D721Med (cell line): ENCODE data around the gene MLST8.

Experiments
- DNase-seq: peaks from one replicate; pipeline ENCODE4 v3.0.0; 2011; ENCODE audit warnings: low spot score; ENCODE audit not compliant: insufficient read length
- FAIRE-seq: peaks from 2 replicates; lab custom pipeline; 2011; peaks lifted over from hg19 to GRCh38; lab: Jason Lieb, UNC
- TF ChIP-seq, protein P1 (sequence below): IDR thresholded peaks from 2 replicates; pipeline ENCODE4 v1.5.1; 2012; ENCODE audit warnings: mild to moderate bottlenecking, control low read depth; ENCODE audit not compliant: insufficient read depth; ENCODE audit errors: missing control alignments

Gene MLST8

DNA sequence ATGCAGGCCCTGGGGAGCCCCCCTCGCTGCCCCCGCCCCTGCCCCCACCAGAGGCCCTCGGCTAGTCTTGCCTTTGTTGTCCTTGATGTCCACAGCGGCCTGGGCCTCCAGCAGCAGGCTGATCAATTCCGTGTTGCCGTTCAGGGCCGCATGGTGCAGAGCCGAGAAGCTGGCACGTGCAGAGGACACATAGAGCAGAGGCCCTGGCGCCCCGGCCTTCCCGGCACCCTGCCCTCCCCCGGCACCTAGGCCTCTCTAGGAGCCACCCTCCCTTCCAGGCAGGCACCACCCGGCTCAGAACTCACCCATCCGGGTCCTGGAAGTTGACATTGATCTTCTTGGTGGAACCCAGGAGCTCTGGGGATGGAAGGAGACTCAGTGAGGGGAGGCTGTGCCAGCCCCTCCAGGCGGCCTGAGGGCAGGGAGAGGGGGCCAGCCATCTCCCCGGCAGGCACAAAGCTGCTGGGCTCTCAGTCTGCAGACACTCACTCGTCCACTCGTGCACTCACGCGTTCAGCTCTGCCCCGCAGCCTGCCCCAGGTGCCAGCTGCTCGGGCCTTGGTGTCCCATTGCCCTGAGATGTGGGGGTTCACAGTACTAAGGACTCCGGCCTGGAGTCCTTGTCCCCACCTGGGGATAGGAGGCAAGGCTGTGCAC is 15.1 kb upstream of the MLST8 start:
- TF ChIP-seq, protein P1, sequence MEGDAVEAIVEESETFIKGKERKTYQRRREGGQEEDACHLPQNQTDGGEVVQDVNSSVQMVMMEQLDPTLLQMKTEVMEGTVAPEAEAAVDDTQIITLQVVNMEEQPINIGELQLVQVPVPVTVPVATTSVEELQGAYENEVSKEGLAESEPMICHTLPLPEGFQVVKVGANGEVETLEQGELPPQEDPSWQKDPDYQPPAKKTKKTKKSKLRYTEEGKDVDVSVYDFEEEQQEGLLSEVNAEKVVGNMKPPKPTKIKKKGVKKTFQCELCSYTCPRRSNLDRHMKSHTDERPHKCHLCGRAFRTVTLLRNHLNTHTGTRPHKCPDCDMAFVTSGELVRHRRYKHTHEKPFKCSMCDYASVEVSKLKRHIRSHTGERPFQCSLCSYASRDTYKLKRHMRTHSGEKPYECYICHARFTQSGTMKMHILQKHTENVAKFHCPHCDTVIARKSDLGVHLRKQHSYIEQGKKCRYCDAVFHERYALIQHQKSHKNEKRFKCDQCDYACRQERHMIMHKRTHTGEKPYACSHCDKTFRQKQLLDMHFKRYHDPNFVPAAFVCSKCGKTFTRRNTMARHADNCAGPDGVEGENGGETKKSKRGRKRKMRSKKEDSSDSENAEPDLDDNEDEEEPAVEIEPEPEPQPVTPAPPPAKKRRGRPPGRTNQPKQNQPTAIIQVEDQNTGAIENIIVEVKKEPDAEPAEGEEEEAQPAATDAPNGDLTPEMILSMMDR: no peak
- FAIRE-seq: no peak

DNA sequence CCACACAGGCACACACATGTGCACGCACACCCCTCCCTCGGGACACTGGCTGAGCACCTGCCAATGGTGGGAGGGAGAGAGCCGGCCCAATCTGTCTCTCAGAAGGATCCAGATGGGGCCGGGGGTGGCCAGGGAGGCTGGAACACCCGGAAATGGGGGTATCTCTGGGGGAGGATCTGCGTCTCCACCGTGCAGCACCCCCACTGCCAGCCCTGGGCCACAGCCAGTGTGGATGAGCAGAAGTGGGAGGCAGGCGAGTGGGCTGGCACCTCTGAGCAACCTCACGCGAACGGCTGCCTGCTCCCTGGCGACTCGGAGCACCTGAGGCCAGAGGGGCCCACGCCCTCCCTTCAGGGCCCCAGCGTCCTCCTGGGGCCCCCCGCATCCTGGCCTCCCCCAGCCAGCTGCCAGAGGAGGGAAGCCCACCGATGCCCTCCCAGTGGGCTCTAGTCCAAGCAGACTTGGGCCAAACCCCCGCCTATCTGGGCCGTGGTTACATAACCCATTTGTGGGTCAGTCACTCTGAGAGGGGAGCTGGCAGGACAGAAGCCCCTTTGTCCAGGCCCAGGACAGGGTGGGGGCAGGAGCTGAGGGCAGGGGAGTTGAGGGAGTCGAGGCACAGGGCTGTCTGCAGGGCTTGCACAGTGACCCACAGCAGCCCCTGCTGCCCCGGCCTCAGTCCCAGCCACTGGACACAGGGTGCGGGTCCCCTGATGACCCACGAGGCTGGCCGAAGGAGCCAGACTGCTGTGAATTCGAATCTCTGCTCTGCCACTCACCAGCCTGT is 14.4 kb upstream of the MLST8 start:
- DNase-seq: no peak
- FAIRE-seq: no peak
- TF ChIP-seq, protein P1: no peak

More for the DNA sequence above, 15.1 kb upstream of the MLST8 start:
- DNase-seq: no peak

DNA sequence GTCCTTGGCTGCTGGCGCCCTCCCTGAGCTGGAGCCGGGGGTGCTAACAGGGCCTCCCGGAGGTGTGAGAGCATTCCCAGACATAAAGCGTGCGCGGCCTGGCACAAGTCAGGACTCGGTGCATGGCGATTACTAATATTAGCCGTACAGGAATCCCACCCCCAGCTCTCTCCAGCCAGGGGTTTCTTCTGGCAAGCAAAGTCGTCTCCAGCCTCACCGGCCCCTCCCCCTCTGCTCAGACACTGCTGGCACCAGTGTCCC is 13.9 kb upstream of the MLST8 start:
- TF ChIP-seq, protein P1: no peak
- DNase-seq (no peak), FAIRE-seq (no peak)

DNA sequence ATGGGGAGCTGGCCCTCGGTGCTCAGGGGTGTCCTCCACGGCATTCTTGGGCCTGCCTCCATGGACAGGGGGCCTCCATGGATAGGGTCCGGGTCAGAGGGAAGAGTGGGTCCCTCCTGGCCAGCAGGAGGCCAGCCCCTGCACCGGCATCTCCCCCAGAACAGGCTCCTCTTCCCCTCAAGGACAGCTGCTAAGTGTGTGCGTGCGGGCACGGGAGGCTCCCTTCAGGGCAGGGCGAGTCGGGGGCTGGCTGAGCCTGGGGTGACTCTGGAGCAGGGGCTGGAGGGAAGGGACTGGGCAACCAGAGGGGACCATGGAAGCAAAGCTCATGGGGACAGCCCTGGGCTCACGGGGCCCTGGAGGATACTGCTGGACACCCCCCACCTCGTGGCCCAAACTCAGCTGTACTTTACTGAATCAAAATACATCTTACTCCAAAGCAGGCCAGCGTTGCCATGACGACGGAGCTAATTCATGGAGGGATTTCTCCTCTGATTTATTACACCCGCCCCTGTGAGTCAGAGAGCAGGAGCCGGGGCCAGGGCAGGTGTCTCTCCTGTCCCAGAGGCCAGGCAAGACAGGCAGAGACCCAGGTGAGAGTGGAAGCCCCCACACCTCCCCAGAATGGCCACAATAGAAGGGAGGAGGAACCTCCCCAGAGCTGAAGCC is 11.0 kb upstream of the MLST8 start:
- DNase-seq (no peak), FAIRE-seq (no peak)
- TF ChIP-seq, protein P1: no peak

DNA sequence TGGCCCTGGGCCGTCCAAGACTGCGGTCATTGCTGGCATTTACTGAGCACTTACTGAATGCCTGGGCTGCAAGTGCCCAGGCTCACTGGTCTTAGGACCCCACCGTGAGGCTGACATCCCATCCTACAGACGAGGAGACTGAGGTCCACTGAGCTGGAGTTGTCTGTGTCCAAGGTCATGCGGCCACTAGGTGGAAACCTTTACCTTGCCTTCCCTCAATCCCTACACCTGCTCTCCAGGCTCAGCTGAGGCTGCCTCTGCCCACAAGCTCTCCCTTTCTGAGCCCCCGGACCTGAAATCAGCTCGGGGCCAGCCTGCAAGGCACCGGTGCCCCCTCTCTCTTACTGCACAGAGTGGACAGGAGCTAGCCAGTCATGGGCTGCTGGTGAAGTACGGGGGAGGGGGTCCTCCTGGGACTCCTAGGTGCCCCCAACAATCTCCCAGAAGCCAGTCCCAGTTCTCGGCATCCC is 10.4 kb upstream of the MLST8 start:
- TF ChIP-seq, protein P1: peak; percentile 48
- FAIRE-seq: no peak

DNA sequence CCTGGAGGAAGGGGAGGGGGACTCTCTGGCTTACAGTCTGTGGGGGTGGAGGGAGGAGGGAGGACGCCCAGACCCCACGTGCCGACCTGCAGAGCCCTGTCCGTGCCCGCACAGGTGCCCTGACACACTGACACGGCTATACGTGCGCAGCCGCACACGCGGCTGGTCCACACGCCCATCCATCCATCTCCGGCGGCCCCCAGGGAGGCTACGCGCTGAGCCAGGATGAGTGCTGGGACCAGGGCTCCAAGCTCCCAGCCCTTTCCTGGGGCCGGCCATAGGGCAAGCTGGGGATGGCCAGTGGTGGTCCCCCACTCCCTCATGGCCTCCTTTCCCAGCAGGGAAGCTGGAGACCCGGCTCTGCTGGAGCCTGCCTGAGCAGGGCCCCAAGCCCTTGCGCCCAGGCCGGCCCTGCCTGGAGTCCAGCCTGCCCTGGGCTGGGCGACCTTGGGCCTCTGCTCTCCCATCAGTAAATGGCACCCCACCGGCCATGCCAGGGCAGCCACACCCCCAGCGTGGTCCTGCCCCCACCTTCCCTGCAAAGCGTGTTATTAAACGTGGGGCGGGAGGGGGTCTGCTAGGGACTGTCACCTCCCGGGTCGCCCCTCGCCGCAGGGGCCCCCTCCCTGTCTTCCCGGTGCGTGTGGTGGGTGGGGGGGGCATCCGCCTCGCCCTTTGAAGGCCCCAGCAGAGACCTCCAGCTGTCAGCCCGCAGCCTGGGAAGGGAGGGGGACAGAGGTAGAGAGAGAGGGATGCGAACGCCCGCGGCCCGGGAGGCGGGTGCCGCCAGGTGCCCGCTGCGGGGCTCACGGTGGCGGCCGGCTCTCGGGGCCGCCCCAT is 9.7 kb upstream of the MLST8 start:
- TF ChIP-seq, protein P1: no peak
- FAIRE-seq (no peak), DNase-seq (no peak)

More for the DNA sequence above, 10.4 kb upstream of the MLST8 start:
- peak; percentile 75 for DNase-seq
